NCI-H69 (cell line): ENCODE data around the gene IDE.

ENCODE experiments used
- DNase-seq: peaks from one replicate; lab custom pipeline; 2025; lab: John Stamatoyannopoulos, UW

IDE gene

DNA sequence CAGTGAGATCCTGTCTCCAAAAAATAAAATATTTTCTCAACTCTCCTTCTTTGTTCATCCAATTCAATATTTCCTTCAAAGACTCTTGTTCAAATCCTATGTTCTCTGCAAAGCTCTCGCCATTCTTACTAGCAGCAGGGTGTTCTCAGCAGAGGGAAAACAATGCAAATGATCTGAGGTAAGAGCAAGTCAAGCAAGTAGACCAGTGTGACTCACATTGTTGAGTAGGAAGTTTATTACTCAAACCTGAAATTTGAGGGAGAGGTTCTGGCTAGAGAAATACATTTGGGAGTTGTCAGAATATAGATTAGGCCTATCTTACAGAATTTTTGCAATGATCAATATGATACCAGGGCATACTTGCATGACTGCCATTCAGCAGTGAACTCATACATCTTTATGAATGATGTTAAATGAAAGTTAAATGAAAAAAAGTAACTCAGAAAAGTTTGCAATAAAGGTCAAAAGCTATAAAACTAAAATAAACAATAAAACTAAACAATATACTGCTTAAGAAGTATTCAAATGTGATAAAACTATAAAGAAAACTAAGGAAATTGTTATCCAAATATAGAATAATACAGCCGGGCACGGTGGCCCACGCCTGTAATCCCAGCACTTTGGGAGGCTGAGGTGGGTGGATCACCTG is 5.8 kb downstream of the IDE start:
- DNase-seq, result no peak

GRCh38 chr10:92562424-92562823 is 11.5 kb downstream of the IDE start:
- no peak for DNase-seq

DNA sequence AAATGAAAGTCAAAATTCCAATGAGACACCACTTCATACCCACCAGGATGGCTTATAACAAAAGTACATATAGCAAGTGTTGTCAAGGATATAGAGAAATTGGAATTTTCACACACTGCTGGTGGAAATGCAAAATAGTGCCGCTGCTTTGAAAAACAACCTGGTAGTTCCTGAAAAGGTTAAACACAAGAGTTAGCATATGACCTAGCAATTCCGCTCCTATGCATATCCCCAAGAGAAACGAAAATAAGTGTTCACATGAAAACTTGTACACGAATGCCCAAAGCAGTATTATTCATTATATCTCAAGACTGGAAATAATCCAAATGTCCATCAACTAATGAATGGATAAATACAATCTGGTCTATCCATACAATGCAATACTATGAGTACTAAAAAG is 14.8 kb downstream of the IDE start:
- DNase-seq, result no peak

- DNase-seq, result no peak
Measured at GRCh38 chr10:92553959-92554358, 19.9 kb downstream of the IDE start.

- no peak for DNase-seq
Measured at GRCh38 chr10:92552310-92552709, 21.6 kb downstream of the IDE start.

DNA sequence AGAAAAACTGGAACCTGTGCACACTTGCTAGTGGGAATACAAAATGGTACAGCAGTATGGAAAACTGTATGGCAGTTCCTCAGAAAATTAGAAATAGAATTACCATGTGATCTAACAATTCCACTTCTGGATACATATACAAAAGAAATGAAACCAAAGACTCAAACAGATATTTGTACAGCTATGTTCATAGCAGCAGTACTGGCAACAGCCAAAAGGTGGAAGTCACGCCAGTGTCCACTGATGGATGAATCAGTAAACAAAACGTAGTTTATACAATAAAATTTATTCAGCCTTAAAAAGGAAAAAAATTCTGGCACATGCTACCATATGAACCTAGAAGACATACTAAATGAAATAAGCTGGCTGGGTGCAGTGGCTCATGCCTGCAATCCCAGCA is 23.0 kb downstream of the IDE start:
- no peak for DNase-seq

DNA sequence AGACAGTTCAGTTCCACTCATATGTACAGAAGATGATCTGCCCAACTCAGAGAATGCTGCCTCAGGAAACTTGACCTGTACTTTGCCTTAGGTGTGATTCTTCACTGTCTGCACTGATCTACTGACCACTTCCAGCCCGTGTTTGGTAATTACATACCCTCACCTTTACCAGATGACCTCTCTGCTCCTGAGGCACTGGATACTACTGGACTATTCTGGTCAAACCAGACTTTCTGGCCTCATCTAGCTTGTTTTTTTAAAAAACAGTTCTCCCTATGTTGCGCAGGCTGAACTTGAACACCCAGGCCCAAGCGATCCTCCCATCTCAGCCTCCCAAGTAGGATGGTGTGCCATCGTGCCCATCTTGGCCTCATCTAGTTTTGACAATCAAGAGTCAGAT is 26.2 kb downstream of the IDE start:
- DNase-seq, result no peak

GRCh38 chr10:92545556-92545955 is 28.3 kb downstream of the IDE start:
- DNase-seq, result no peak

GRCh38 chr10:92544296-92544695 is 29.6 kb downstream of the IDE start:
- DNase-seq, result peak; percentile 56

GRCh38 chr10:92542458-92542857 is 31.4 kb downstream of the IDE start:
- DNase-seq, result no peak

GRCh38 chr10:92541583-92541982 is 32.3 kb downstream of the IDE start:
- DNase-seq, result no peak

- DNase-seq, result no peak
Measured at GRCh38 chr10:92538231-92538958, 35.5 kb downstream of the IDE start.

DNA sequence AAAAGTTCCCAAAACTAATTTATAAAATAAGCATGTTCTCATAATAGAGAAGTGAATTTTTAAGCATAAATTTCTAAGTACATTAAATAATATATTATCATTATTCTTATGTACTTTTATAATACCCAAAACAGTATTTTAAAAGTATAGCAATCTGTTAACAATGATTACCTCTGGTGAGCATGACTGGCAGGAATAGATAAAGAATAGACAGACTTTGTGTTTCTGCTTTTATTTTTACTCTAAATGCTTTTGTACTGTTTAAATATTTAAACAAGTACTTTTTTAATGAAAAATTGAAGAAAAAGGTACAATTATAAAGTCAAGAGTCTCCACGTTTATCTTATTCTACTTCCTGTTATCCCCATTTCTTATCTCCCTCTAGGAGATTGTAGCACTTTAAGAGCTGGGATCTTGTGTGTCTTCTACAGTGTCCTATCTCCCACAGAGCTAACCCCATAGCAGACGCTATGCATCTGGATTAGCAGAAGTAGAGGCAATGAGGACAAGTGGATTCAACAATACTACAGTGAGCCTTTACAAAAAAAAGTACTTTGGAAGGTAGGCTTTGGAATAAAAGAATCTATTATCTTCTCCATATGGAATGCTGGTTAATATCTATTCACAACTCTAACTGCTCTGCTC is 42.9 kb downstream of the IDE start:
- no peak for DNase-seq

- no peak for DNase-seq
Measured at GRCh38 chr10:92530421-92530820, 43.5 kb downstream of the IDE start.

GRCh38 chr10:92527716-92528115 is 46.2 kb downstream of the IDE start:
- DNase-seq, result peak; percentile 7

- no peak for DNase-seq
Measured at GRCh38 chr10:92523639-92524038, 50.3 kb downstream of the IDE start.

GRCh38 chr10:92517034-92517655 is 56.7 kb downstream of the IDE start:
- peak; percentile 72 for DNase-seq

GRCh38 chr10:92508866-92509265 is 65.0 kb downstream of the IDE start:
- DNase-seq, result no peak

DNA sequence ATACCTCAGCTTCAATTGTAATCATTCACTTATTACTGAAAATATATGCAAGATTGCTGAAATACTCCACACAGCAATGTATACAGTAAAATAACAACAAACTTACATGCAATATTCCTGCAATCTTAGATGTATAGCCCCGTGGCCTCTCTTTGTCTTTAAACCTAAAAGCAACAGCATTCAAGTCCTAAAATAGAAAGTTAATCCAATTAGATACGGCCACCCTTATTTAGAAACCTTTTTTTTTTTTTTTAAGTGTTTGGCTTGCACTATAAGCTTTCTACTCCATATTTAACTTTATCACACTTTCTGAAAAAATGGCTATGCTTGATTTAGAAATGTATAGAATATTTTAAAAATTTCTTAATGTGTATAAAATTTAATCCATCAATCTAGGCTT is 67.6 kb downstream of the IDE start:
- no peak for DNase-seq

DNA sequence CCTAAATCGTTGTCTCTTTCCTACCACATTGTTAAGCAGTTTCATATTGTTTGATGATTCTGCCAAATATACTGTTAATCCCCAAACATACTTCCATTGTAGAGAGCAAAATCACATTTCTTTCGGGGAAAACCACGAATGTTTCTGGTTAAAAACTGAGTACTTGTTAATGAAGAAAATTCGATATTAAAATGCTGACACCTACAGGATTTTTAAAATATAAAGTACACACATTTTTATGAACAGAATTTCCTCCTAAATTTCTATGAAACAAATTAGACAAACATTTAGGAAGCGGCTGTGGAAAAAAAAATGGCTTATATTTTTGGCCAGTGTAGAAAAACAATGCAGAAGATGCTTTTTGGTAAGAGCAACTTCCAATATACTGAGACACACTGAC is 68.8 kb downstream of the IDE start:
- DNase-seq, result no peak

- no peak for DNase-seq
Measured at GRCh38 chr10:92502296-92502808, 71.5 kb downstream of the IDE start.

GRCh38 chr10:92493362-92493761 is 80.5 kb downstream of the IDE start:
- DNase-seq, result peak; percentile 1

DNA sequence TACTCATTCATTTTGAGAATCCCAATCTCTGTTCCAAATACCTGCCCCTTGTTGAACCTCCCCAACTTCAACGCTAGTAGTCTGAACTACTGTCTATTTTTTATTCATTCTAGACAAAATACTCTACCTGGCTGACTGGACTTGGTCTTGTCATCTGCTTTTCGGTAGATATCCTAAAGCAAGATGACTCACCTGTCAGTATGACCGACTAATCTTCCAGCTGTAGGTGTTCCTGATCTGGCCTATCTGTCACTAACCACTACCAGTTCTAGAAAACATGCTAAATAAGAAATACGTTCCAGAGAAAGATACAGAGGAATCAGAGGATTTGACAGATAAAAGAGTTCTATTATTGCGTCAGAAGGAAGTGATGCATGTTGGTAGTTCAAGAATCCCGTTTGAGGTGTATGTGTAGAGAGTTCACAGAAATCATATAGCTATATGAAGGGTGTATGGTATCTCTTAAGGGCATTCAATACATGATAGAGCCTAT is 81.1 kb downstream of the IDE start:
- no peak for DNase-seq
